ENCODE measurements around the gene CACHD1.

GRCh38 chr1:64685765-64686341, 215.9 kb downstream of the CACHD1 start:
- TF ChIP-seq CTCF (IDR thresholded peaks at IDR 0.05), result no peak
- no peak for TF ChIP-seq POLR2A (IDR thresholded peaks at IDR 0.05)

Data from body of pancreas (tissue), 4 donors.